Adrenal gland (tissue), 5 donors: ENCODE results near the gene PIEZO2.
"Not testable (repeated sequence)": the region's sequence is repeated elsewhere in the genome, so short reads cannot be mapped to it uniquely, and the experiment has no call there.

Source experiments
- POLR2A ChIP-seq, 2 donors: fragments of 450-650 bp; IDR thresholded peaks; one replicate each; pipeline ENCODE4 v1.6.1; 2017; ENCODE audit warnings: antibody characterized with exemption in 2 of 2, mild to moderate bottlenecking in 2 of 2, moderate library complexity in 1 of 2
- TF ChIP-seq, protein P1 (sequence below), 6 experiments: fragments of 450-650 bp in 4 of 6; fragments of 200-600 bp in 2 of 6; sonication (generic) in 1 of 6; IDR thresholded peaks; 1 replicate in 5 of 6; 2 replicates in 1 of 6; pipeline versions ENCODE4 v1.5.1 to v1.8.0; 2016 to 2021; ENCODE audit warnings: antibody characterized with exemption in 6 of 6, mild to moderate bottlenecking in 2 of 6, moderate library complexity in 1 of 6
- donor health status: DM: no; HTN: no; CAD: no.

DNA sequence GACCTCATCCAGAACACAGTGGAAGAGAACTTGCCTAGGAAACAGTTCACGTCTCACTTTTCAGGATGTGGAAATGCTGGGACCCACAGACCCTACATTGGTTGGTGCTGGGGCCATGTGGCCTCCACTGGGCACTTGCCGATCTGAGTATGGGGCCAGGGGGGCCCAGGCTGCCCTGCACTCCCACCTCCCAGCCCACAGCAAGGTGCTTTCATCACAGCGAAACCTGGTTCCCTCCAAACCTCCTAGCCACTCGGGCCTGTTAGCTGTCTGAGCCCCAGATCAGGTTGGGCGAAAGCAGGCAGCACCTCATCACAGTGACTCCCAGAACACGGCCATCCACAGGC lies 510.9 kb downstream of the PIEZO2 start:
- TF ChIP-seq, protein P1, sequence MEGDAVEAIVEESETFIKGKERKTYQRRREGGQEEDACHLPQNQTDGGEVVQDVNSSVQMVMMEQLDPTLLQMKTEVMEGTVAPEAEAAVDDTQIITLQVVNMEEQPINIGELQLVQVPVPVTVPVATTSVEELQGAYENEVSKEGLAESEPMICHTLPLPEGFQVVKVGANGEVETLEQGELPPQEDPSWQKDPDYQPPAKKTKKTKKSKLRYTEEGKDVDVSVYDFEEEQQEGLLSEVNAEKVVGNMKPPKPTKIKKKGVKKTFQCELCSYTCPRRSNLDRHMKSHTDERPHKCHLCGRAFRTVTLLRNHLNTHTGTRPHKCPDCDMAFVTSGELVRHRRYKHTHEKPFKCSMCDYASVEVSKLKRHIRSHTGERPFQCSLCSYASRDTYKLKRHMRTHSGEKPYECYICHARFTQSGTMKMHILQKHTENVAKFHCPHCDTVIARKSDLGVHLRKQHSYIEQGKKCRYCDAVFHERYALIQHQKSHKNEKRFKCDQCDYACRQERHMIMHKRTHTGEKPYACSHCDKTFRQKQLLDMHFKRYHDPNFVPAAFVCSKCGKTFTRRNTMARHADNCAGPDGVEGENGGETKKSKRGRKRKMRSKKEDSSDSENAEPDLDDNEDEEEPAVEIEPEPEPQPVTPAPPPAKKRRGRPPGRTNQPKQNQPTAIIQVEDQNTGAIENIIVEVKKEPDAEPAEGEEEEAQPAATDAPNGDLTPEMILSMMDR (IDR thresholded peaks at IDR 0.05), result not testable (repeated sequence)
- TF ChIP-seq POLR2A (IDR thresholded peaks at IDR 0.05), result not testable (repeated sequence)
